Brain microvascular endothelial cell (primary cell): ENCODE data around the gene TMIE.

Experiments
- DNase-seq: peaks from one replicate; pipeline ENCODE4 v3.0.0-alpha.2; 2020
- H3K27ac ChIP-seq: fragments of 250-450 bp; sonication (Bioruptor Pico); 2 replicates; pipeline ENCODE4 v1.5.1; 2020; ENCODE audit warnings: mild to moderate bottlenecking, moderate library complexity
- H3K27me3 ChIP-seq: fragments of 250-450 bp; sonication (Bioruptor Pico); replicated peaks from 2 replicates; pipeline ENCODE4 v1.5.1; 2020; ENCODE audit warnings: mild to moderate bottlenecking
- H3K36me3 ChIP-seq: fragments of 250-450 bp; sonication (Bioruptor Pico); replicated peaks from 2 replicates; pipeline ENCODE4 v1.5.1; 2020; ENCODE audit warnings: mild to moderate bottlenecking
- H3K4me3 ChIP-seq: 2 replicates; pipeline ENCODE4 v1.5.1; 2011; ENCODE audit warnings: low read depth, mild to moderate bottlenecking, control low read depth, low read length, moderate library complexity
- in situ Hi-C: cut with HindIII; loops from 2 replicates; pipeline ENCODE4 v1.10.0; 2017; ENCODE audit warnings: low sequenced_read_pairs, low pct_ligation_motif_present
- TF ChIP-seq, protein P1 (sequence below): IDR thresholded peaks from 2 replicates; pipeline ENCODE4 v1.5.1; 2011; ENCODE audit warnings: low read depth, mild to moderate bottlenecking, moderate library complexity, low read length, control low read depth, inconsistent platforms; ENCODE audit errors: missing control alignments

Gene TMIE

GRCh38 chr3:46681387-46681786 is 19.8 kb upstream of the TMIE start:
- Histone ChIP-seq H3K36me3 (no peaks in the 10 kb centered on the region), H3K27ac (no peak overlapping the region), H3K27me3 (no peaks in the 10 kb centered on the region), H3K4me3 (no peak overlapping the region)
- DNase-seq = no peak
- TF ChIP-seq, protein P1, sequence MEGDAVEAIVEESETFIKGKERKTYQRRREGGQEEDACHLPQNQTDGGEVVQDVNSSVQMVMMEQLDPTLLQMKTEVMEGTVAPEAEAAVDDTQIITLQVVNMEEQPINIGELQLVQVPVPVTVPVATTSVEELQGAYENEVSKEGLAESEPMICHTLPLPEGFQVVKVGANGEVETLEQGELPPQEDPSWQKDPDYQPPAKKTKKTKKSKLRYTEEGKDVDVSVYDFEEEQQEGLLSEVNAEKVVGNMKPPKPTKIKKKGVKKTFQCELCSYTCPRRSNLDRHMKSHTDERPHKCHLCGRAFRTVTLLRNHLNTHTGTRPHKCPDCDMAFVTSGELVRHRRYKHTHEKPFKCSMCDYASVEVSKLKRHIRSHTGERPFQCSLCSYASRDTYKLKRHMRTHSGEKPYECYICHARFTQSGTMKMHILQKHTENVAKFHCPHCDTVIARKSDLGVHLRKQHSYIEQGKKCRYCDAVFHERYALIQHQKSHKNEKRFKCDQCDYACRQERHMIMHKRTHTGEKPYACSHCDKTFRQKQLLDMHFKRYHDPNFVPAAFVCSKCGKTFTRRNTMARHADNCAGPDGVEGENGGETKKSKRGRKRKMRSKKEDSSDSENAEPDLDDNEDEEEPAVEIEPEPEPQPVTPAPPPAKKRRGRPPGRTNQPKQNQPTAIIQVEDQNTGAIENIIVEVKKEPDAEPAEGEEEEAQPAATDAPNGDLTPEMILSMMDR = no peak
- in situ Hi-C loops = no loop called here

DNA sequence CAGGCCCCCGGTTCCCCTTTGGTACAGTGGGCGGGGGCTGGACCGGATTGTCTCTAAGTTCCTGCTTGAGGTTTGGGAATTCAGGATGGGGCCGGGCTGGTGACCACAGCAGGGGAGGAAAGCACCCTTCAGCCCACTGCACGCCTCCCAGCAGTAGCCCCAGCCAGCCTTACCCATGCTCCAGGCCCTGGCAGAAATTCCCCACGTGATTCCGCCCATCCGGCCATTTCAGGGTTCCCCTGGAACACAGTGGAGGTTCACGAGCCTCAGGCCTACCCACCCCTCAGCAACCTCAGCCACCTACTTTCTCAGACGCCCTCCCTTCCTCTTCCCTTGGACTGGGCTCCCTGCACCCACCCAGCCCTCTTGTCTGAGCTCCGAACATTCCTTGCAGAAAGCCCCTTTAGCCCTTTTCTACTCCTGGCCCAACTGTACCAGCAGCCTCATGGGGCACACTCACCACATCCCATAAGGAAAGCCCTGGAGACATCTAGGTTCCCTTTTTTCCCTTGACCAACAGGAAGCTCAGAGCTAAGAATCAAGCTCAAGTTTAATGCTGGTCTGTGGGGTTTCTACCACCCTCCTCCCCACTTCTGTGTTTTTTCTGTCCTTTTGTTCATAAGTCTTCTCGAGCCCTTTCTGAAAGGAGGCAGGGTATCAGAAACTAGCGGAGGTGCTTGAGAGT is 19.2 kb upstream of the TMIE start:
- Histone ChIP-seq H3K4me3 (no peak overlapping the region), H3K27me3 (no peaks in the 10 kb centered on the region), H3K36me3 (no peaks in the 10 kb centered on the region), H3K27ac (no peak overlapping the region)
- TF ChIP-seq, protein P1 = no peak
- DNase-seq = no peak
- in situ Hi-C loops = no loop called here

GRCh38 chr3:46682974-46683373 is 18.2 kb upstream of the TMIE start:
- H3K36me3 ChIP-seq = no peaks in the 10 kb centered on the region
- no peak overlapping the region for H3K27ac ChIP-seq
- DNase-seq = no peak
- TF ChIP-seq, protein P1 = no peak
- in situ Hi-C loops = no loop called here
- no peaks in the 10 kb centered on the region for H3K27me3 ChIP-seq
- no peak overlapping the region for H3K4me3 ChIP-seq

- no peak overlapping the region for H3K27ac ChIP-seq
- in situ Hi-C loops = no loop called here
- no peak overlapping the region for H3K4me3 ChIP-seq
- no peaks in the 10 kb centered on the region for H3K27me3 ChIP-seq
- no peaks in the 10 kb centered on the region for H3K36me3 ChIP-seq
- TF ChIP-seq, protein P1 = no peak
- DNase-seq = no peak
Observed at GRCh38 chr3:46684891-46685290, 16.3 kb upstream of the TMIE start.

DNA sequence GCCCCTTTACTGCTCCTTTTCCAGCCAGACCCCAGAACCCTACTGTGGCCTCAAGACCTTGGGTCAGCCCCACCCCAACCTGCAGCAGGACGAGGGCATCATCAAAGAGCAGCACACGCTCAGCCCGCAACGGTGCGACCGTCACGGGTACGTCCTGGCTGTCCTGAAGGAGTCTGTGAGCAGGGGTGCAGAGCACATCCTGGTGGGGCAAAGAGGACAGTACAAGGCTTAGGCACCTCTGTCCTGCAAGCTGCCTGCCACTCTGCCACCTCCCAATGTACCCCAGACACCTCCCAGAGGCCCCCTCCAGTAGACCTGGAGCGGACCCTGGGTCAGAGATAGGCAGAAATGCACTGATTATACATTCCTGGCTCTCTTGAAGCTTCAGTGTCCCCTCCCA is 15.7 kb upstream of the TMIE start:
- TF ChIP-seq, protein P1 = no peak
- in situ Hi-C loops = no loop called here
- Histone ChIP-seq H3K36me3 (no peaks in the 10 kb centered on the region), H3K27me3 (no peaks in the 10 kb centered on the region), H3K27ac (no peak overlapping the region), H3K4me3 (no peak overlapping the region)
- no peak for DNase-seq

DNA sequence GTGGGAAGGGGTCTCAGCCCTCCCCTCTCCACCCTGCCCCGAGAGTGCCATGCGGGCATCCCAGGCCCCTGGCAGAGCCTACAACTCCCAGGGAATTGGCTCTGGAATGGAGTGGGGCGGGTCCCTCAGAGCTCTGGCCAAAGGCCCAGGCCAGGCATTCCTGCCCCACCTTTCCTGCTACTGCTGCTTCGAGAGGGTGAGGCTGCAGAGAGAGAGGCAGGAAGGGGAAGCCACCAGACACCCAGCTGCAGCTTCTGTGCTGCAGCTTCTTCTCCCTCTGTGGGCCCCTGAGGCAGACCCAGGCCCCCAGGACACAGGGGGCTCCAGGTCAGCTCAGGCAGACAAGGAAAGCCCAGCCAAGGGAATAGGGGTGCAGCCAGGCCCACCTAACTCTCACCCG is 10.4 kb upstream of the TMIE start:
- H3K4me3 ChIP-seq = no peak overlapping the region

More for the DNA sequence above, 10.4 kb upstream of the TMIE start:
- H3K27ac ChIP-seq = no peak overlapping the region
- H3K27me3 ChIP-seq = no peaks in the 10 kb centered on the region
- TF ChIP-seq, protein P1 = no peak
- no peak for DNase-seq
- in situ Hi-C loops = no loop called here
- H3K36me3 ChIP-seq = no peaks in the 10 kb centered on the region
